ENCODE measurements around the gene MAT2B. TPM values are rescaled to one million over a fixed set of nuclear protein-coding genes. Genes with fewer than 3 reads are reported as not detected.

MAT2B gene
- total RNA-seq, 1 experiment from 2014 or later = 66.2 TPM

- H3F3A ChIP-seq (ENCODE audit: insufficient read depth, low read depth) = no peaks in the 10 kb centered on the region
- no peaks in the 10 kb centered on the region for H4K20me1 ChIP-seq (ENCODE audit: insufficient read depth)
- no peak overlapping the region for H2AFZ ChIP-seq
- no peaks in the 10 kb centered on the region for H3K36me3 ChIP-seq (ENCODE audit: low read depth)
- POLR2A ChIA-PET (ENCODE audit: unreplicated experiment) = no interaction called here
- no peak for TF ChIP-seq EZH2 (IDR thresholded peaks at IDR 0.05; ENCODE audit: low read depth)
- H3K9me2 ChIP-seq (ENCODE audit: insufficient read depth) = no peaks in the 10 kb centered on the region
- H3K79me2 ChIP-seq (ENCODE audit: low read depth) = no peaks in the 10 kb centered on the region
- H3K27ac ChIP-seq = no peak overlapping the region
- H3K4me3 ChIP-seq = no peak overlapping the region
- H3K4me1 ChIP-seq (replicated peaks; ENCODE audit: insufficient read depth) = no peaks in the 10 kb centered on the region
- no TSS peak for BruUV-seq (replicated peaks)
- no peaks in the 10 kb centered on the region for H3K9me3 ChIP-seq (ENCODE audit: insufficient read depth, low read depth)
- CTCF ChIA-PET = no interaction called here
- no peak overlapping the region for H3K4me2 ChIP-seq
- intact Hi-C loops (cut with micrococcal nuclease; ENCODE audit: unreplicated experiment) = loop anchor here (1.0 to 10.0 kb wide), 5 partner anchors 448 to 1645 kb away; no protein-coding TSS in a partner anchor
- peaks cover 62% of the 10 kb centered on the region for H3K27me3 ChIP-seq (ENCODE audit: insufficient read depth, low read depth)
- DNase-seq = no peak
Observed at GRCh38 chr5:163563880-163564279, 58.5 kb downstream of the MAT2B start.

- Histone ChIP-seq H3K36me3 (ENCODE audit: low read depth) (no peaks in the 10 kb centered on the region), H3K4me3 (no peak overlapping the region), H4K20me1 (ENCODE audit: insufficient read depth) (no peaks in the 10 kb centered on the region), H3K4me1 (replicated peaks; ENCODE audit: insufficient read depth) (no peaks in the 10 kb centered on the region), H3F3A (ENCODE audit: insufficient read depth, low read depth) (no peaks in the 10 kb centered on the region), H2AFZ (no peak overlapping the region), H3K9me3 (ENCODE audit: insufficient read depth, low read depth) (no peaks in the 10 kb centered on the region), H3K9me2 (ENCODE audit: insufficient read depth) (no peaks in the 10 kb centered on the region), H3K27me3 (ENCODE audit: insufficient read depth, low read depth) (peaks cover 65% of the 10 kb centered on the region), H3K4me2 (no peak overlapping the region), H3K79me2 (ENCODE audit: low read depth) (no peaks in the 10 kb centered on the region), H3K27ac (no peak overlapping the region)
- intact Hi-C loops (cut with micrococcal nuclease; ENCODE audit: unreplicated experiment) = loop anchor here (1.0 to 10.0 kb wide), 5 partner anchors 448 to 1644 kb away; no protein-coding TSS in a partner anchor
- no TSS peak for BruUV-seq (replicated peaks)
- ChIA-PET POLR2A (ENCODE audit: unreplicated experiment) (no interaction called here), CTCF (no interaction called here)
- DNase-seq = peak in 1 of 2 experiments; percentile 39
- TF ChIP-seq EZH2 (IDR thresholded peaks at IDR 0.05; ENCODE audit: low read depth) = no peak
- peak; percentile 88 for TF ChIP-seq CTCF (conservative IDR thresholded peaks at IDR 0.05)
Observed at GRCh38 chr5:163564321-163564938, 59.0 kb downstream of the MAT2B start.

- Histone ChIP-seq H2AFZ (no peak overlapping the region), H3K9me2 (ENCODE audit: insufficient read depth) (no peaks in the 10 kb centered on the region), H4K20me1 (ENCODE audit: insufficient read depth) (no peaks in the 10 kb centered on the region), H3K9me3 (ENCODE audit: insufficient read depth, low read depth) (no peaks in the 10 kb centered on the region), H3K4me1 (replicated peaks; ENCODE audit: insufficient read depth) (no peaks in the 10 kb centered on the region), H3K79me2 (ENCODE audit: low read depth) (no peaks in the 10 kb centered on the region), H3K27ac (no peak overlapping the region), H3K36me3 (ENCODE audit: low read depth) (no peaks in the 10 kb centered on the region), H3F3A (ENCODE audit: insufficient read depth, low read depth) (no peaks in the 10 kb centered on the region), H3K4me2 (no peak overlapping the region), H3K4me3 (no peak overlapping the region), H3K27me3 (ENCODE audit: insufficient read depth, low read depth) (peaks cover 66% of the 10 kb centered on the region)
- intact Hi-C loops (cut with micrococcal nuclease; ENCODE audit: unreplicated experiment) = loop anchor here (2.0 to 10.0 kb wide), 2 partner anchors 909 to 1643 kb away; no protein-coding TSS in a partner anchor
- DNase-seq = no peak
- CTCF ChIA-PET = no interaction called here
- POLR2A ChIA-PET (ENCODE audit: unreplicated experiment) = no interaction called here
- no peak for TF ChIP-seq CTCF (conservative IDR thresholded peaks at IDR 0.05)
- no TSS peak for BruUV-seq (replicated peaks)
Observed at GRCh38 chr5:163565492-163565891, 60.1 kb downstream of the MAT2B start.

All from PC-9 (cell line).